Measurements from ENCODE around the gene FPGS. TPM values are rescaled to one million over a fixed set of nuclear protein-coding genes. Genes with fewer than 3 reads are reported as not detected.
A peak's percentile ranks its signal among the peaks of the same experiment; 100 is the strongest.

The FPGS gene
- total and polyA plus RNA-seq, 2 donors (not counting 1 experiment from before 2014, with no cell fraction given), result 103 to 136 TPM

- H3K27ac ChIP-seq (ENCODE audit: low read length in 2 of 2), result peak overlapping the region; percentile 91 to 95
- H3K4me1 ChIP-seq (ENCODE audit: control insufficient read depth in 2 of 2, insufficient read depth in 2 of 2, low read length in 2 of 2), result peaks cover 44 to 60% of the 10 kb centered on the region in 2 donors
- Mint-ChIP-seq H3K9me3 (ENCODE audit: insufficient read depth) (no peaks in the 10 kb centered on the region), H3K4me3 (peak overlapping the region; percentile 90), H3K27me3 (no peaks in the 10 kb centered on the region), H3K27ac (peak overlapping the region; percentile 98), H3K4me1 (peaks cover 56% of the 10 kb centered on the region)
- TF ChIP-seq EZH2 (IDR thresholded peaks at IDR 0.05; ENCODE audit: borderline replicate concordance, insufficient read depth, low read depth, low read length, poor library complexity, severe bottlenecking) (no peak), CTCF (IDR thresholded peaks at IDR 0.05) (peak; percentile 80)
- H2AFZ ChIP-seq (ENCODE audit: insufficient read depth, low read depth, low read length, poor library complexity, severe bottlenecking), result peak overlapping the region; percentile 76
- peaks cover 0 to 33% of the 10 kb centered on the region in 2 experiments for H3K36me3 ChIP-seq (replicated peaks in 1 of 2; ENCODE audit: control extremely low read depth in 1 of 2, control insufficient read depth in 1 of 2, extremely low read depth in 1 of 2, insufficient read depth in 2 of 2, low read length in 1 of 2)
- ChIA-PET CTCF (interaction anchor here (0.8 to 5.0 kb wide), 22 partner anchors 10 to 148 kb away, joined by 3 to 47 read pairs (median 5); partner anchors contain the start of gene TOR2A), POLR2A (interaction anchor here (0.6 to 4.1 kb wide), 16 partner anchors 10 to 334 kb away, joined by 3 to 39 read pairs (median 5); partner anchors contain the start of genes FPGS, LRSAM1, RPL12 and ST6GALNAC4)
- H3K4me3 ChIP-seq (ENCODE audit: control extremely low read depth in 1 of 5, extremely low read depth in 1 of 5, insufficient read depth in 1 of 5, low read depth in 2 of 5, low read length in 4 of 5), result peak overlapping the region in 4 of 5 experiments; percentile 48 to 99 (median 92)
- peaks cover 76% of the 10 kb centered on the region for H3K79me2 ChIP-seq (ENCODE audit: control insufficient read depth, insufficient read depth, low read length)
- intact Hi-C loops (cut with micrococcal nuclease), result loop anchor here (1.0 to 5.0 kb wide), 6 partner anchors 9 to 282 kb away; partner anchors contain the start of genes NAIF1, SLC25A25, ST6GALNAC4 and TOR2A
- under 1% methylated on average over 91 of the region's 123 CpGs for WGBS (ENCODE audit: insufficient coverage)
- no peaks in the 10 kb centered on the region for H3K9me3 ChIP-seq (ENCODE audit: control extremely low read depth in 1 of 3, control insufficient read depth in 2 of 3, insufficient read depth in 1 of 3, low read length in 2 of 3)
- peak; percentile 95 for DNase-seq
- peak overlapping the region; percentile 97 for H3K9ac ChIP-seq (ENCODE audit: low read length)
- H3K4me2 ChIP-seq (replicated peaks; ENCODE audit: low read depth, low read length, poor library complexity, severe bottlenecking), result peak overlapping the region; percentile 95
- no peaks in the 10 kb centered on the region for H3K27me3 ChIP-seq (replicated peaks in 1 of 4; ENCODE audit: control extremely low read depth in 1 of 4, control insufficient read depth in 3 of 4, insufficient read depth in 4 of 4, low read length in 3 of 4)
- ATAC-seq (ENCODE audit: low read depth), result peak; percentile 62
- H4K20me1 ChIP-seq (ENCODE audit: control insufficient read depth, insufficient read depth, low read length, poor library complexity, severe bottlenecking), result peaks cover 44% of the 10 kb centered on the region
These were observed 17.4 kb upstream of the FPGS start for GRCh38 chr9:127785023-127785932.

Measured in B cell (primary cell).